ENCODE results near the gene HECW1. TPM values are rescaled to one million over a fixed set of nuclear protein-coding genes. Genes with fewer than 3 reads are reported as not detected.

The HECW1 gene
- total RNA-seq, 3 donors from 2014 or later: 0.76 to 1.6 (median 1.2) TPM

DNA sequence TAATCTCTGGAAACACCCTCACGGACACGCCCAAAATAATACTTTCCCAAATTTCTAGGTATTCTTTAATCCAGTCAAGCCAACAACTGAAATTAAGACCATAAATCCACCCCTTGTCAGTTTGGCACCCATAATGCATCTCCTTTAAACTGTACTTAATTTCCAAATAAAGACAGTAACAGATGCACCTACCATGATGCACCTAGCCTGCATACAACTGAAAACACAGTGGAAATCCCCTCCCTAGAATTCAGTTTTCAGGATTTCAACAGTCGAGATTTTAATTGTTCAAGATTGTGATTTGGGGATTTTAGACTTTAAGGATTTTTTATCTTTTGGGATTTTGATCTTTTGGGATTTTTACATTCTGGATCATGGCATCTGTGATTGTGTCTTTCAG, 487.6 kb downstream of the HECW1 start:
- intact Hi-C loops (cut with DNase I, micrococcal nuclease): no loop called here
- ATAC-seq (no peak), DNase-seq (no peak)
- TF ChIP-seq, protein P1, sequence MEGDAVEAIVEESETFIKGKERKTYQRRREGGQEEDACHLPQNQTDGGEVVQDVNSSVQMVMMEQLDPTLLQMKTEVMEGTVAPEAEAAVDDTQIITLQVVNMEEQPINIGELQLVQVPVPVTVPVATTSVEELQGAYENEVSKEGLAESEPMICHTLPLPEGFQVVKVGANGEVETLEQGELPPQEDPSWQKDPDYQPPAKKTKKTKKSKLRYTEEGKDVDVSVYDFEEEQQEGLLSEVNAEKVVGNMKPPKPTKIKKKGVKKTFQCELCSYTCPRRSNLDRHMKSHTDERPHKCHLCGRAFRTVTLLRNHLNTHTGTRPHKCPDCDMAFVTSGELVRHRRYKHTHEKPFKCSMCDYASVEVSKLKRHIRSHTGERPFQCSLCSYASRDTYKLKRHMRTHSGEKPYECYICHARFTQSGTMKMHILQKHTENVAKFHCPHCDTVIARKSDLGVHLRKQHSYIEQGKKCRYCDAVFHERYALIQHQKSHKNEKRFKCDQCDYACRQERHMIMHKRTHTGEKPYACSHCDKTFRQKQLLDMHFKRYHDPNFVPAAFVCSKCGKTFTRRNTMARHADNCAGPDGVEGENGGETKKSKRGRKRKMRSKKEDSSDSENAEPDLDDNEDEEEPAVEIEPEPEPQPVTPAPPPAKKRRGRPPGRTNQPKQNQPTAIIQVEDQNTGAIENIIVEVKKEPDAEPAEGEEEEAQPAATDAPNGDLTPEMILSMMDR (IDR thresholded peaks at IDR 0.05): no peak
- no peaks in the 10 kb centered on the region for H3K4me1 ChIP-seq (ENCODE audit: low read depth)
- no peak overlapping the region for H3K4me3 ChIP-seq
- H3K36me3 ChIP-seq (ENCODE audit: low read depth): no peaks in the 10 kb centered on the region
- H3K9me3 ChIP-seq: no peaks in the 10 kb centered on the region

DNA sequence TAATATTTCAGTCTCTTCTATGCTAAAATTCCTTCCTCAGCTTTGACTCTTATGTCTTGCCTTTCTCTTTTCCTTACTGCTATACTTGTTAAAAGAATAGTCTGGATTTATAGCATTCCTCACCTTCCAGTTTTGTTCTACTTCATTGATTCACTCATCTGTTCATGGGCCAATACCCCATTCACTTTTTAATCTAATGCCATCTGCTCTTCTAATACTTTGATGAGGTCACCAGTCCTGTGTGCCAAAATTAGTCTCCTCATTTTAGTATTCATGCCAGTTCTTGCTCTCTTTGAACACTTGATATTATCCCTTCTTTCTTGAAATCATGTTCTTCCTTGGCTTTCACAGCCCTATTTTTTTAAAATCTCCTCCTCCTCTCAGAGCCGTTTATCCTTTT, 489.8 kb downstream of the HECW1 start:
- TF ChIP-seq, protein P1 (IDR thresholded peaks at IDR 0.05): no peak
- no peaks in the 10 kb centered on the region for H3K9me3 ChIP-seq
- no peaks in the 10 kb centered on the region for H3K36me3 ChIP-seq (ENCODE audit: low read depth)
- ATAC-seq: no peak
- intact Hi-C loops (cut with DNase I, micrococcal nuclease): no loop called here
- H3K4me1 ChIP-seq (ENCODE audit: low read depth): no peaks in the 10 kb centered on the region
- DNase-seq: no peak
- no peak overlapping the region for H3K4me3 ChIP-seq

DNA sequence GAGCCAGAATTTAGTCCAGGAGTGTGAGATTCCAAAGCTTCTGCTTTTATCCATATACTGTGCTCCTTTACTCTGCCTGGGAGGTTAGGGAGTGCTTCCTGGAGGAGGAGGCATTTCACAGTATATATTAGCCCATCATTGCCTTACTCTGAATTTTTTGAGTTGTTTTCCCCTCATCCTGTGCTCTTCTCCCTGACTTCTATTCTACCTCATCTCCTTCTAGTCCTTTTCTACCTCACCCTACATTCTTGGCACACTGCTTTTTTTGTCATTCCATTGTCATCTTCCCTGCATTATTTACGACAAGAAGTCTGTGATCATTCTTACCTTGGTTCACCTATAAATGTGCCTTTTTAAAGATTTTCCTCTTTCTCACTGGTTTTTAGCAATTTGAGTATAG, 491.8 kb downstream of the HECW1 start:
- TF ChIP-seq, protein P1 (IDR thresholded peaks at IDR 0.05): no peak
- Histone ChIP-seq H3K36me3 (ENCODE audit: low read depth) (no peaks in the 10 kb centered on the region), H3K4me1 (ENCODE audit: low read depth) (no peaks in the 10 kb centered on the region), H3K4me3 (no peak overlapping the region), H3K9me3 (no peaks in the 10 kb centered on the region)
- intact Hi-C loops (cut with DNase I, micrococcal nuclease): no loop called here
- DNase-seq (no peak), ATAC-seq (no peak)

DNA sequence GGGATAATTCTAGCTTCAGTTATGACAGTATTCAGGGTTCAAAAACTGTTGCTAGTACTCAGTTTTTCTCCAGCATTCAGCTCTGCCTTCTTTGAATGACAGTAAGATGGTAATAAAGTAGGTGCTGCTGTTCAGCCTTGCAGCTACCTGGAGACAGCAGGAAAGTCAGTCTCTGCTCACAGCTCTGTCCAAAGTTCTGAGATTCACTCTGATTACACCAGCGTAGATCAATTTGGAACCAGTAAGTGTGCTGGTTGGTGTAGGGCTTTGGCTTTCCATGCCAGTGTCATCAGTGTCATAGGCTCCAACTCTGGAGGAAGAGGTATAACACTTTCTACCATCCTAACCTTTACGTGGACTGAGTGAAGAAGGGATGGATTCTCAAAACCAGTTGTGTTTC, 496.6 kb downstream of the HECW1 start:
- Histone ChIP-seq H3K4me3 (no peak overlapping the region), H3K36me3 (ENCODE audit: low read depth) (peaks cover 4% of the 10 kb centered on the region), H3K9me3 (no peaks in the 10 kb centered on the region), H3K4me1 (ENCODE audit: low read depth) (peaks cover 4% of the 10 kb centered on the region)
- intact Hi-C loops (cut with DNase I, micrococcal nuclease): no loop called here
- DNase-seq (no peak), ATAC-seq (no peak)
- TF ChIP-seq, protein P1 (IDR thresholded peaks at IDR 0.05): no peak

DNA sequence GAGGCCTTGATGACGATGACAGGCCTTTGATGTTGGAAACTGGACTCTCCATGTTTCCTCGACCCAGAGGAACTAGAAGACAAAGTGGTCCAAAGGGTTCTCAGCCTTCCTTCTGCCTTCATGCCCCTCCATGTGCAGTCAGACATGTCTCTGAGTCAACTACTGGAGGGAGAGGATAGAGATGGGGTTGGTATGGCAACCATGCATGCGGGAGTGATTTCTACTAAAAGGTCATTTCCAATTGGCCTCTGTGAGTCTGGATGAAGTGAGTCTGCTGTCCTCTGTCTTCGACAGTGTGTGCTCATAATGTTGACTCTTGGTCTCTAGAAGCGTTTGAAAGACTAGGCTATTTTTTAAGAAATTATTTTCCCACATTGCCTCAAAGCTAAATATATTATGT, 499.7 kb downstream of the HECW1 start:
- ATAC-seq: no peak
- Histone ChIP-seq H3K36me3 (ENCODE audit: low read depth) (peaks cover 4% of the 10 kb centered on the region), H3K4me3 (no peak overlapping the region), H3K9me3 (no peaks in the 10 kb centered on the region), H3K4me1 (ENCODE audit: low read depth) (peaks cover 4% of the 10 kb centered on the region)
- TF ChIP-seq, protein P1 (IDR thresholded peaks at IDR 0.05): no peak
- DNase-seq: no peak
- intact Hi-C loops (cut with DNase I, micrococcal nuclease): no loop called here
